Measurements from ENCODE around the gene PDE3A. TPM values are rescaled to one million over a fixed set of nuclear protein-coding genes. Genes with fewer than 3 reads are reported as not detected.

The PDE3A gene
- total RNA-seq, 2 experiments from 2014 or later: not detected

DNA sequence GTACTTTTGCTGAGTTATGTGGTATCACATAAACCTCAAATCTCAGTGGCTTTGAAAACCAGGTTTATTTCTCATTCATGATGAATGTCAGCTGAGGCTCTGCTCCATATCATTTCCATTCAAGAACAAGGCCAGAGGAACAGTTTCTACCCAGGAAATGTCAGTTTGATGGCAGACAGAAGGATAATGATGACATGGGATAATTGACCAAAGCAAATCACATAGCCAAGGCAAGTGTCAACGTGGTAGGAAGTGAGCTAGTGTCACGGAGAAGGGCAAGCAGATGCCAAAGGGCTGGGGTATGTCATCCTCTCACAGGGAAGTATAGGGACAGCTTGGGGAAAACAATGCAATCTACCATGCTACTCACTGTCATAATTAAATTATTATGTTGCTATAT, 12.3 kb upstream of the PDE3A start:
- CTCF ChIA-PET: no interaction called here
- ATAC-seq: no peak

DNA sequence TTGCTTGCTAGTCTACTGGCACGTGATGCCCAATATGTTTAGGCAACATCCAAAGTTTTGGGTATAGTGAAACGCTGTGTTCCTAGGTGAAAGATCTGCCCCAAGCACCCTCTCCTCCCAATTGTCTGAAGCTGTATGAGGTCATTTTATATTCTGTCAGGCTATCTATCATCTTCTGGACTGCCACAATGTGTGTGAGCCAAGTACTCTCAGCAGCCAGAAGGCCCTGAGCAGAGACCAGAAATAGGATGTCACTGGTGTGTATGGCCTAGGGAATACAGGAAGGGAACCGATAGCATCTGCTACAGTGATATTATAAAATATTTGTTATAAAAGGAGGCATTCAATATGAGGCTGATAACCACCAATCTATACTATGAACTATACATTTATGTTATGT, 7.9 kb upstream of the PDE3A start:
- no peaks in the 10 kb centered on the region for H3K36me3 Mint-ChIP-seq (ENCODE audit: low read depth)
- intact Hi-C loops (cut with micrococcal nuclease): no loop called here
- no peak overlapping the region for H3K4me3 Mint-ChIP-seq
- ATAC-seq (no peak), DNase-seq (no peak)
- CTCF ChIA-PET: no interaction called here
- no peaks in the 10 kb centered on the region for H3K27me3 Mint-ChIP-seq
- TF ChIP-seq, protein P1, sequence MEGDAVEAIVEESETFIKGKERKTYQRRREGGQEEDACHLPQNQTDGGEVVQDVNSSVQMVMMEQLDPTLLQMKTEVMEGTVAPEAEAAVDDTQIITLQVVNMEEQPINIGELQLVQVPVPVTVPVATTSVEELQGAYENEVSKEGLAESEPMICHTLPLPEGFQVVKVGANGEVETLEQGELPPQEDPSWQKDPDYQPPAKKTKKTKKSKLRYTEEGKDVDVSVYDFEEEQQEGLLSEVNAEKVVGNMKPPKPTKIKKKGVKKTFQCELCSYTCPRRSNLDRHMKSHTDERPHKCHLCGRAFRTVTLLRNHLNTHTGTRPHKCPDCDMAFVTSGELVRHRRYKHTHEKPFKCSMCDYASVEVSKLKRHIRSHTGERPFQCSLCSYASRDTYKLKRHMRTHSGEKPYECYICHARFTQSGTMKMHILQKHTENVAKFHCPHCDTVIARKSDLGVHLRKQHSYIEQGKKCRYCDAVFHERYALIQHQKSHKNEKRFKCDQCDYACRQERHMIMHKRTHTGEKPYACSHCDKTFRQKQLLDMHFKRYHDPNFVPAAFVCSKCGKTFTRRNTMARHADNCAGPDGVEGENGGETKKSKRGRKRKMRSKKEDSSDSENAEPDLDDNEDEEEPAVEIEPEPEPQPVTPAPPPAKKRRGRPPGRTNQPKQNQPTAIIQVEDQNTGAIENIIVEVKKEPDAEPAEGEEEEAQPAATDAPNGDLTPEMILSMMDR (IDR thresholded peaks at IDR 0.05): no peak
- H3K4me1 Mint-ChIP-seq (ENCODE audit: low read depth): no peaks in the 10 kb centered on the region
- H3K27ac Mint-ChIP-seq: no peak overlapping the region
- no peaks in the 10 kb centered on the region for H3K9me3 Mint-ChIP-seq
- POLR2A ChIA-PET: no interaction called here

More for the DNA sequence above, 12.3 kb upstream of the PDE3A start:
- no peak overlapping the region for H3K27ac Mint-ChIP-seq
- no peaks in the 10 kb centered on the region for H3K4me1 Mint-ChIP-seq (ENCODE audit: low read depth)
- no peaks in the 10 kb centered on the region for H3K36me3 Mint-ChIP-seq (ENCODE audit: low read depth)
- DNase-seq: no peak
- POLR2A ChIA-PET: no interaction called here
- no peaks in the 10 kb centered on the region for H3K27me3 Mint-ChIP-seq
- TF ChIP-seq, protein P1 (IDR thresholded peaks at IDR 0.05): no peak
- intact Hi-C loops (cut with micrococcal nuclease): no loop called here
- H3K9me3 Mint-ChIP-seq: peaks cover 2% of the 10 kb centered on the region
- H3K4me3 Mint-ChIP-seq: no peak overlapping the region

DNA sequence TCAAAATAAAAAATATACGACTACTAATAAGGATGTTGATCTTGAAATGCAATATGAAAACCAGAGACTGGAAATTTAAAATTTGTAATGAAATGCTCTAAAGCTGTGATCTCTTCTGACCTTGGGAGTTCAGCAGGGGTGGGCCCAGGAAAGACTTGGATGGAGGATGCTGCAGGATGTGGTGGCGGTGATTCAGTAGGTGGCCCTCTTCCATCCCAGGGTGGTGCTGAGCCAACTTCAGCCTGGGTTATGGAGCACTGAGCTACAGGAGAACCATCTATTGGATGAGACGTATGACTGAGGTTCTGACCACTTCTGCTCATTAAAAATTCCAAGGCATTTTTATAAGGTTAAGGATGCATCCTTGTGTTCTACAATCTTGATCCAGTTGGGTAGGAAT, 6.9 kb upstream of the PDE3A start:
- Mint-ChIP-seq H3K4me3 (no peak overlapping the region), H3K27me3 (no peaks in the 10 kb centered on the region), H3K27ac (no peak overlapping the region), H3K4me1 (ENCODE audit: low read depth) (no peaks in the 10 kb centered on the region), H3K36me3 (ENCODE audit: low read depth) (no peaks in the 10 kb centered on the region), H3K9me3 (no peaks in the 10 kb centered on the region)
- ATAC-seq (no peak), DNase-seq (no peak)
- ChIA-PET CTCF (no interaction called here), POLR2A (no interaction called here)
- TF ChIP-seq, protein P1 (IDR thresholded peaks at IDR 0.05): no peak
- intact Hi-C loops (cut with micrococcal nuclease): no loop called here

DNA sequence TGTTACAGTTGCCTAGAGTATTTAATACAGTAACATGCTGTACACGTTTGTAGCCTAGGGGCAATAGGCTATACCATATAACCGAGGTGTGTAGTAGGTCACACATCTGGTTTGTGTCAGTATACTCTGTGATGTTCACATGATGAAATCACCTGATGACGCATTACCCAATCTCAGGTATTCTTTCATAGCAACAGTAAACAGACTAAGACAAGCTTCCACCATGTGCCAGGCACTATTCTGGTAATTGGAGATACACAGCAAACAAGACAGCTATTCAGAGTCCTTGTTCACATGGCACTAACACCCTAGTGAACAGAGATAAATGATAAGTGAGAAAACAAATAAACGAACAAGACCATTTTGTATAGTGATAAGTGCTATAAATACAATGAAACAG, 3.8 kb upstream of the PDE3A start:
- TF ChIP-seq, protein P1 (IDR thresholded peaks at IDR 0.05): no peak
- no peak overlapping the region for H3K4me3 Mint-ChIP-seq
- no peaks in the 10 kb centered on the region for H3K36me3 Mint-ChIP-seq (ENCODE audit: low read depth)
- POLR2A ChIA-PET: no interaction called here
- peaks cover 3% of the 10 kb centered on the region for H3K4me1 Mint-ChIP-seq (ENCODE audit: low read depth)
- DNase-seq (no peak), ATAC-seq (no peak)
- CTCF ChIA-PET: no interaction called here
- intact Hi-C loops (cut with micrococcal nuclease): no loop called here
- peaks cover 19% of the 10 kb centered on the region for H3K27me3 Mint-ChIP-seq
- H3K9me3 Mint-ChIP-seq: no peaks in the 10 kb centered on the region
- H3K27ac Mint-ChIP-seq: no peak overlapping the region

DNA sequence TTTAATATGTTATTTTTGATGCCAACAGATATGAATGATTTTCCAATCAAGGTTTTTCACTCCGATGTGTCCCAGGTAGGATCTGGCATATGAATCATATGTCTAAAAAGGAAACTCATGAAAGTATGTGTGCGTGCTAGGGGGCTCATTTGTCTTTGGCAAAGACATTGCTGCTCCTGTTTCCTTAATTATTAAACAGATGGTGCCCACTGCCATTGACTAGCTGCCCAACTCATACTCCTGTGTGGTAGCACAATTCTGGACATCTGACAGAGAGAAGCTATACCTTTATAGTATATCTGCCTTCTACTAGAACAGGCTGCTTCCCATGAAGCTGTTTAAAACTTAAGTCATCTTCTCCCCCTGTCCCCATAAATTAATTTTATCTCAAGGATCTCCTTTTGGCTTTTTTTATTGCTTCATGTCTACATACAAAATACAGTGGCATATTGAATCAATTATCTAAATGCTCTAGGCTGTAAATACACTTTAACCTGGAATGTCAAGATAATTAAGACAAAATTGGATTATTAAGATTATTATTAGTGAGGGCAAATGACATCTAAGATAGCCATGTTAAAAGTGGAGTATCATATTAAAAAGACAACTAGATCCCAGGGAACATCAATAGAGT, 1.4 kb upstream of the PDE3A start:
- intact Hi-C loops (cut with micrococcal nuclease): no loop called here
- no peak for DNase-seq
- no peaks in the 10 kb centered on the region for H3K9me3 Mint-ChIP-seq
- TF ChIP-seq, protein P1 (IDR thresholded peaks at IDR 0.05): no peak
- no peak overlapping the region for H3K4me3 Mint-ChIP-seq
- ATAC-seq: no peak
- POLR2A ChIA-PET: no interaction called here
- no peaks in the 10 kb centered on the region for H3K36me3 Mint-ChIP-seq (ENCODE audit: low read depth)
- CTCF ChIA-PET: no interaction called here
- peaks cover 11% of the 10 kb centered on the region for H3K4me1 Mint-ChIP-seq (ENCODE audit: low read depth)
- H3K27me3 Mint-ChIP-seq: peaks cover 37% of the 10 kb centered on the region
- no peak overlapping the region for H3K27ac Mint-ChIP-seq
